IMR-90 (cell line): ENCODE results near the gene TOGARAM2.

Source experiments
- BHLHE40 ChIP-seq: fragments of 150-350 bp; IDR thresholded peaks from 2 replicates; pipeline ENCODE4 v1.6.1; 2016; ENCODE audit warnings: mild to moderate bottlenecking, low read depth, low read length
- CTCF ChIP-seq: conservative IDR thresholded peaks from 2 replicates; pipeline ENCODE4 v1.5.1; 2012; ENCODE audit warnings: mild to moderate bottlenecking, low read depth, low read length, improper control_type of control experiment
- ELK1 ChIP-seq: fragments of 150-350 bp; IDR thresholded peaks from 2 replicates; pipeline ENCODE4 v1.6.1; 2016; ENCODE audit warnings: low read depth, mild to moderate bottlenecking, low read length, moderate library complexity, borderline replicate concordance
- MAFK ChIP-seq: IDR thresholded peaks from 2 replicates; pipeline ENCODE4 v1.6.1; 2012; ENCODE audit warnings: low read depth, low read length, improper control_type of control experiment
- MAZ ChIP-seq: IDR thresholded peaks from 2 replicates; pipeline ENCODE4 v1.6.1; 2012; ENCODE audit warnings: low read depth, mild to moderate bottlenecking, low read length, improper control_type of control experiment, moderate library complexity, borderline replicate concordance
- MXI1 ChIP-seq: IDR thresholded peaks from 2 replicates; pipeline ENCODE4 v1.6.1; 2012; ENCODE audit warnings: low read depth, mild to moderate bottlenecking, low read length, moderate library complexity, borderline replicate concordance
- POLR2A ChIP-seq: IDR thresholded peaks from 2 replicates; pipeline ENCODE4 v1.6.1; 2012; ENCODE audit warnings: mild to moderate bottlenecking, low read depth, low read length
- RAD21 ChIP-seq: IDR thresholded peaks from 2 replicates; pipeline ENCODE4 v1.6.1; 2012; ENCODE audit warnings: low read length, improper control_type of control experiment
- RCOR1 ChIP-seq: IDR thresholded peaks from 2 replicates; pipeline ENCODE4 v1.6.1; 2012; ENCODE audit warnings: mild to moderate bottlenecking, low read length, improper control_type of control experiment; ENCODE audit not compliant: insufficient replicate concordance

- TF ChIP-seq CTCF (no peak), BHLHE40 (no peak), RAD21 (no peak), POLR2A (no peak), MAFK (no peak), ELK1 (no peak), MAZ (no peak), RCOR1 (no peak), MXI1 (no peak)
Observed at GRCh38 chr2:29015701-29016470, 34.8 kb downstream of the TOGARAM2 start.
